OCI-LY7 (cell line): ENCODE data around the gene SLC6A7. TPM values are rescaled to one million over a fixed set of nuclear protein-coding genes. Genes with fewer than 3 reads are reported as not detected.

ENCODE experiments used
- Bru-seq: library from RNA; stranded (reverse); fragments of 400-500 nt; gene quantifications from one replicate; lab custom pipeline; 2021; lab: Mats Ljungman, UMichigan
- BruChase-seq, 2 experiments: library from RNA; stranded (reverse); fragments of 400-500 nt; gene quantifications; one replicate each; lab custom pipeline; 2021; lab: Mats Ljungman, UMichigan
- BruUV-seq: library from RNA; stranded (reverse); fragments of 400-500 nt; replicated peaks from 2 replicates; lab custom pipeline; 2021; lab: Mats Ljungman, UMichigan
- CTCF ChIA-PET: fragments of 300-600 bp; sonication (Branson Sonifier 250); formaldehyde crosslinking; loops from one replicate; lab custom pipeline; 2022; ENCODE audit warnings: antibody characterized with exemption; ENCODE audit not compliant: unreplicated experiment; lab: Charles Lee
- POLR2A ChIA-PET: fragments of 300-600 bp; sonication (Branson Sonifier 250); formaldehyde crosslinking; loops from one replicate; lab custom pipeline; 2022; ENCODE audit warnings: antibody characterized with exemption; lab: Charles Lee
- DNase-seq: peaks from one replicate; pipeline ENCODE4 v3.0.0-alpha.2; 2015; ENCODE audit warnings: low spot score
- H2AFZ ChIP-seq: fragments of 200-600 bp; sonication (generic), shearing (Covaris generic); 2 replicates; pipeline ENCODE4 v1.6.1; 2014; ENCODE audit warnings: mild to moderate bottlenecking, antibody characterized with exemption, low read length, moderate library complexity
- H3K27ac ChIP-seq: fragments of 200-600 bp; sonication (generic); 2 replicates; pipeline ENCODE4 v1.5.1; 2014; ENCODE audit warnings: mixed run types, low read depth, mild to moderate bottlenecking, moderate library complexity, low read length, inconsistent platforms; ENCODE audit not compliant: poor library complexity, severe bottlenecking
- H3K36me3 ChIP-seq: fragments of 200-600 bp; sonication (generic); 2 replicates; pipeline ENCODE4 v1.6.1; 2014; ENCODE audit warnings: mild to moderate bottlenecking, antibody characterized with exemption, low read length, moderate library complexity, mixed read lengths; ENCODE audit not compliant: insufficient read depth
- H3K4me1 ChIP-seq: fragments of 200-600 bp; sonication (generic); 2 replicates; pipeline ENCODE4 v1.5.1; 2014; ENCODE audit warnings: mild to moderate bottlenecking, low read length; ENCODE audit not compliant: insufficient read depth, poor library complexity, severe bottlenecking
- H3K4me2 ChIP-seq: fragments of 200-600 bp; sonication (generic); 2 replicates; pipeline ENCODE4 v1.6.1; 2014; ENCODE audit warnings: mild to moderate bottlenecking, low read length
- H3K4me3 ChIP-seq: fragments of 200-600 bp; sonication (generic); 2 replicates; pipeline ENCODE4 v1.5.1; 2014; ENCODE audit warnings: mild to moderate bottlenecking, low read depth, low read length; ENCODE audit not compliant: poor library complexity, severe bottlenecking
- H3K79me2 ChIP-seq: fragments of 200-600 bp; sonication (generic); 2 replicates; pipeline ENCODE4 v1.6.1; 2016; ENCODE audit warnings: low read depth, mild to moderate bottlenecking, low read length, moderate library complexity, mixed read lengths; ENCODE audit not compliant: insufficient read depth
- H3K9me2 ChIP-seq: fragments of 200-600 bp; sonication (generic); 2 replicates; pipeline ENCODE4 v1.6.1; 2016; ENCODE audit warnings: mild to moderate bottlenecking, low read length, mixed read lengths; ENCODE audit not compliant: insufficient read depth
- H3K9me3 ChIP-seq: fragments of 200-600 bp; sonication (generic); 2 replicates; pipeline ENCODE4 v1.6.1; 2014; ENCODE audit warnings: mild to moderate bottlenecking, mixed run types, low read length, mixed read lengths
- H4K20me1 ChIP-seq: fragments of 200-600 bp; sonication (generic); 2 replicates; pipeline ENCODE4 v1.6.1; 2014; ENCODE audit warnings: mild to moderate bottlenecking, antibody characterized with exemption, low read length, moderate library complexity, mixed read lengths; ENCODE audit not compliant: insufficient read depth
- EZH2phosphoT487 ChIP-seq: fragments of 200-600 bp; sonication (generic); IDR thresholded peaks from 2 replicates; pipeline ENCODE4 v1.6.1; 2018; ENCODE audit warnings: low read depth, borderline replicate concordance, mild to moderate bottlenecking, mixed run types, antibody characterized with exemption, low read length, moderate library complexity, mixed read lengths
- intact Hi-C: fragments of 100-400 bp; cut with micrococcal nuclease; formaldehyde crosslinking; loops from one replicate; pipeline ENCODE4 v1.10.0; 2022; ENCODE audit not compliant: unreplicated experiment
- long read RNA-seq: library from polyadenylated mRNA; stranded (forward); transcript quantifications from one replicate; pipeline ENCODE4 v2.0.0, GENCODE V29; 2022
- total RNA-seq, 2 experiments: library from RNA; depleted of rRNA in 1 of 2; stranded (reverse); fragments of >200 nt in 1 of 2; shearing (Covaris generic) in 1 of 2; gene quantifications; 2 replicates each; pipeline ENCODE4 v1.2.3, GENCODE V29; 2014 to 2022
- TF ChIP-seq, protein P1 (sequence below): fragments of 200-600 bp; sonication (generic); conservative IDR thresholded peaks from 2 replicates; pipeline ENCODE4 v1.5.1; 2014; ENCODE audit warnings: mild to moderate bottlenecking, antibody characterized with exemption, low read length, moderate library complexity, mixed read lengths

SLC6A7 gene
- total RNA-seq (2014; rRNA removed; shearing (Covaris generic)): not detected in 2 replicates
- total RNA-seq (2022): not detected in 2 replicates
- not detected for Bru-seq, nascent RNA
- not detected for BruChase-seq, experiment 1, labeled RNA remaining after a 6-hour chase
- not detected for BruChase-seq, experiment 2, labeled RNA remaining after a 2-hour chase
- long read RNA-seq: 0 reads

DNA sequence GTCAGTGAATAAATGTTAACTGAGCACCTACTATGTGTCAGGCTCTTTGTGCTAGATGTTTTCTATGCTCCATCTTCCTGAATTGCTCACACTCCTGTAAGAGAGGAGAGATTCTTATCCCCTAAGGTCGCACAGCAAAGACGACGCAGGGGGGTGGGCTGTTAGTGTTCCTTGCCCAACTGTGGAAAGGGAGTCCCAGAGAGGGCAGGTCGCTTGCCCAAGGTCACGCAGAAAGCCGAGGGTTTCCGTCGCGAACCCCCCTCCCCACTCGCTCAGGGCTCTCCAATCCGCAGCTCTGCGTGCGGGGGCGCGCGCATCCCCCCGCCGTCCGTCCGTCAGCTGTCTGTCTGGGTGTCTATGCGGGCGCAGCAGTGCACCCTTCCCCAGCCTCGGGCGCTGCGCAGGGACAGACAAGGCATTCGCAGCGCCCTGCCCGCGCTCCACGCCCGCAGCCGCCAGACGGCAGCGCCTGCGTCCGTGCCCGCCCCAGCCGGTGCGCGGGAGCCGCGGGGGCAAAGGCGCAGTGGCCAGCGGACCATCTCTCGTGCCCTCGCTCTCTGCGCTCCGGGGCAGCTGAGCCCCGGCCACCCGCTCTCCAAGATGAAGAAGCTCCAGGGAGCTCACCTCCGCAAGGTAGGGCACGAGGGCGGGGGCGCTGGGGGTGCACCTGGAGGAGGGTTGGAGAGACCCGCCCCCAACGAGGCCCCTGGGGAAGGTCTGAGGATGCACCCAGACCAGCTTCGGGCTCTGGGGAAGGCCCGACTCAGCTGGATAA lies at the start of gene SLC6A7:
SLC6A7 (plus strand) TSS at position 335 of the 775 bp plus-strand sequence; CDS start at position 601, 266 bp downstream.
- no peak for TF ChIP-seq EZH2phosphoT487
- Histone ChIP-seq H2AFZ (no peak within 1 kb of the TSS), H3K9me3 (no peaks in the 10 kb centered on the region), H3K4me3 (no peak within 1 kb of the TSS), H4K20me1 (no peaks in the 10 kb centered on the region), H3K4me2 (no peak within 1 kb of the TSS), H3K36me3 (no peaks in the 10 kb centered on the region), H3K79me2 (no peaks in the 10 kb centered on the region), H3K9me2 (no peaks in the 10 kb centered on the region), H3K4me1 (no peaks in the 10 kb centered on the region), H3K27ac (no peak within 1 kb of the TSS)
- no TSS peak for BruUV-seq
- ChIA-PET CTCF (no interaction called here), POLR2A (no interaction called here)
- no peak for DNase-seq
- intact Hi-C loops: no loop called here

DNA sequence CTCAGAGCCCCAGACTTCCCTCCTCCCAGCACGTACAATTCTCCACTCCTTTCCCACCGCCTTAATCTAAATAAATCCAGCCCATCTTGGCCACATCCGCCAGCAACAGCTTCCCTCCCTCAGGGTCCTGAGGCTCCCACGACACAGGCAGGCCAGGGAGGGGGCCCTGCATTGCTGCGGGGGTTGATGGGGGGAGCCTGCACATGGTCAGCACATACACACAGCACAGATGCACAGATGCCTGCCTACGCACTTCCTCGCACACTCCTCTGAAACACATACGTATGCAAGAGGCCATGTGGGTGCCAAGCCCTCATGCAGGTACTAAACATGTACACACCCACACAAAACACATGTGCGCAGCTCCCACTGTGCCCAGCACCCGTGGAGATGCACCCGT lies 49.0 kb upstream of the SLC6A7 start:
- Histone ChIP-seq H3K79me2 (no peaks in the 10 kb centered on the region), H3K4me2 (no peak overlapping the region), H3K36me3 (no peaks in the 10 kb centered on the region), H3K4me3 (no peak overlapping the region), H2AFZ (no peak overlapping the region), H4K20me1 (no peaks in the 10 kb centered on the region), H3K27ac (no peak overlapping the region), H3K4me1 (no peaks in the 10 kb centered on the region), H3K9me3 (no peaks in the 10 kb centered on the region), H3K9me2 (no peaks in the 10 kb centered on the region)
- intact Hi-C loops: no loop called here
- ChIA-PET POLR2A (no interaction called here), CTCF (no interaction called here)
- no peak for DNase-seq
- TF ChIP-seq, protein P1, sequence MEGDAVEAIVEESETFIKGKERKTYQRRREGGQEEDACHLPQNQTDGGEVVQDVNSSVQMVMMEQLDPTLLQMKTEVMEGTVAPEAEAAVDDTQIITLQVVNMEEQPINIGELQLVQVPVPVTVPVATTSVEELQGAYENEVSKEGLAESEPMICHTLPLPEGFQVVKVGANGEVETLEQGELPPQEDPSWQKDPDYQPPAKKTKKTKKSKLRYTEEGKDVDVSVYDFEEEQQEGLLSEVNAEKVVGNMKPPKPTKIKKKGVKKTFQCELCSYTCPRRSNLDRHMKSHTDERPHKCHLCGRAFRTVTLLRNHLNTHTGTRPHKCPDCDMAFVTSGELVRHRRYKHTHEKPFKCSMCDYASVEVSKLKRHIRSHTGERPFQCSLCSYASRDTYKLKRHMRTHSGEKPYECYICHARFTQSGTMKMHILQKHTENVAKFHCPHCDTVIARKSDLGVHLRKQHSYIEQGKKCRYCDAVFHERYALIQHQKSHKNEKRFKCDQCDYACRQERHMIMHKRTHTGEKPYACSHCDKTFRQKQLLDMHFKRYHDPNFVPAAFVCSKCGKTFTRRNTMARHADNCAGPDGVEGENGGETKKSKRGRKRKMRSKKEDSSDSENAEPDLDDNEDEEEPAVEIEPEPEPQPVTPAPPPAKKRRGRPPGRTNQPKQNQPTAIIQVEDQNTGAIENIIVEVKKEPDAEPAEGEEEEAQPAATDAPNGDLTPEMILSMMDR: no peak
- no peak for TF ChIP-seq EZH2phosphoT487
- BruUV-seq: no TSS peak

DNA sequence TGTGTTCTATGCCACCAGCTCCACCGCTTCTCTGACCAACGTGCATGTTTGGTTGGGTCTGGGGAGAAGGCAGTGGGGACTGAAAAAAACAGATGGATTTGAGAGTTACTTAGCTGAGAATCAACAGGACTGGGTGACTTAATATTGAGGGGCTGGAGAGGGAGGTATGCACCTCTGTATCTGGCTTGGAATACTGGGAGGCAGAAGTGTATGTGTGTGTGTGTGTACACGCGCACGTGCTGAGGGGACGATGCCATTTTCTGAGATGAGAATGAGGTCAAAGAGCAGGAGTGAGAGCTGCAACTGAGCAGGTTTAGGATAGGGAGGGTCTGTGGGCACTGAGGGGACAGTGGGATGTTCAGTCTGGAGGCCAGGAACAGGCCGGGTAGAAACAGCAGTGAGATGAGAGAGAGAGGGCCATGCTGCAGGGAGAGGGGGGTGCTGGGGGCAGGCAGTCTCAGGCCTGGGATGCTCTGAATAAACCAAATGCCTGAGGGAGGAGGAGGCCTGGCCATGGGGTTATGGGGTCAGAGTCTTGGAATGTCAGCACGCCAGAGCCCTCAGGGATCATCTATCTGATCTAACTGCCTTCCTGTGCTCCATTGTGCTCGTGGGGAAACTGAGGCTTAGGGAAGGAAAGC lies 48.2 kb upstream of the SLC6A7 start:
- H3K4me2 ChIP-seq: no peak overlapping the region
- no peaks in the 10 kb centered on the region for H3K4me1 ChIP-seq
- no peaks in the 10 kb centered on the region for H4K20me1 ChIP-seq
- DNase-seq: no peak
- TF ChIP-seq EZH2phosphoT487: no peak
- TF ChIP-seq, protein P1: no peak
- no peaks in the 10 kb centered on the region for H3K79me2 ChIP-seq
- no peak overlapping the region for H2AFZ ChIP-seq
- H3K9me2 ChIP-seq: no peaks in the 10 kb centered on the region
- no TSS peak for BruUV-seq
- POLR2A ChIA-PET: no interaction called here
- CTCF ChIA-PET: interaction anchor here (0.6 kb wide), 1 partner anchor 75 kb away, joined by 3 read pairs; no protein-coding TSS in a partner anchor
- intact Hi-C loops: no loop called here
- no peaks in the 10 kb centered on the region for H3K9me3 ChIP-seq
- no peaks in the 10 kb centered on the region for H3K36me3 ChIP-seq
- no peak overlapping the region for H3K4me3 ChIP-seq
- H3K27ac ChIP-seq: no peak overlapping the region
